ENCODE results near the gene SPAG17. TPM values are rescaled to one million over a fixed set of nuclear protein-coding genes. Genes with fewer than 3 reads are reported as not detected.

The SPAG17 gene
- total RNA-seq (2022; extraction: Qiagen RNA extraction; ENCODE audit: low read depth): not detected in 5 replicates

GRCh38 chr1:118185084-118185832 is at the start of gene SPAG17:
SPAG17 (minus strand) TSS chr1:118185228; CDS start chr1:118185157, 71 bp downstream.

DNA sequence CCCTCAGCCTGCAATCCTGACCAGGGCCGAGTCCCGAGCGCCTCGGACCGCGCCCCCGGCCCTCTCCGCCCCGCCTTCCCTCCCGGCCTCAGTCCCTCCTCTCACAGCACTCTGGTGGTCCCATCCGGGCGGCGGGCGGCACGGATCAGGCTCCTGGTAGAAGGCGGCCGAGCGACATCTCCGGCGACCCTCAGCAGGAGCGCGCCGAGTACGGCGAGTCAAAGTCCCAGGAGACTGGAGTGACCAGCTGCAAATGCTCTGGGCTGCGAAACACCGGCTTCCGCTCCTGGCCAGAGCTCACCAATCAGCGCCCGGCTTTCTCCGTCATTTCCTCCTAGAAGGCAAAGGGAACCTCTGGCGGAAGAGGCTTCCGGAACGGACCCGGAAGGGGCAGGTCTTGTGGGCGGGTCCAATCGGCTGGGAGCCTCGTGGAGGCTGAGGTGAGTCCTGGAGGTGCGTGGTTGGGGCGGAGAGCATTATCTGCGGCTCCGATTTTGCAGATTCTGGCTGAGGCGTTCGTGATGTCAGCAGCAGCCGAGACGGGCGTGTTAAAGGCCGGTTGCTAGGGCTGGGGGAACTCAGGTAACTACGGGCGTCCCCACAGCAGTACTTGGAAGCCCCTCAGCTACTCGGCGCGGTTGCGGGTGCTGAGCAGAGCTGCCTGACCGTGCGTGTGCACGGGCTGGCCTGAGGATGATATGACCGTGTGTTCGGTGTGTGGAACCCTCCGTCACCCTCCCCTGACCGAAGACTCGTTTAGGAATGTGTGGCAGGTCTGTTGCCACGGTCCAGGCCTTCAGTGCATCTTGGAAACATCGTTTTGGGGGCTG is 255.5 kb downstream of the SPAG17 start, which contains the start of the genes GDAP2 and WDR3:
Gene GDAP2, minus strand, starts transcription at position 279 of the 830 bp plus-strand sequence. CDS start 9,264 bp downstream, outside the sequence.
Gene WDR3, plus strand, starts transcription at position 397 of the 830 bp plus-strand sequence. CDS start 3,581 bp downstream, outside the sequence.

Data from A549 treated with ZK216348 at 1 μM for 4 hours (cell line).